Measurements from ENCODE around the gene SAMD14. TPM values are rescaled to one million over a fixed set of nuclear protein-coding genes. Genes with fewer than 3 reads are reported as not detected.

The SAMD14 gene
- polyA plus RNA-seq: under 1 TPM; 0.37 to 0.44 TPM

DNA sequence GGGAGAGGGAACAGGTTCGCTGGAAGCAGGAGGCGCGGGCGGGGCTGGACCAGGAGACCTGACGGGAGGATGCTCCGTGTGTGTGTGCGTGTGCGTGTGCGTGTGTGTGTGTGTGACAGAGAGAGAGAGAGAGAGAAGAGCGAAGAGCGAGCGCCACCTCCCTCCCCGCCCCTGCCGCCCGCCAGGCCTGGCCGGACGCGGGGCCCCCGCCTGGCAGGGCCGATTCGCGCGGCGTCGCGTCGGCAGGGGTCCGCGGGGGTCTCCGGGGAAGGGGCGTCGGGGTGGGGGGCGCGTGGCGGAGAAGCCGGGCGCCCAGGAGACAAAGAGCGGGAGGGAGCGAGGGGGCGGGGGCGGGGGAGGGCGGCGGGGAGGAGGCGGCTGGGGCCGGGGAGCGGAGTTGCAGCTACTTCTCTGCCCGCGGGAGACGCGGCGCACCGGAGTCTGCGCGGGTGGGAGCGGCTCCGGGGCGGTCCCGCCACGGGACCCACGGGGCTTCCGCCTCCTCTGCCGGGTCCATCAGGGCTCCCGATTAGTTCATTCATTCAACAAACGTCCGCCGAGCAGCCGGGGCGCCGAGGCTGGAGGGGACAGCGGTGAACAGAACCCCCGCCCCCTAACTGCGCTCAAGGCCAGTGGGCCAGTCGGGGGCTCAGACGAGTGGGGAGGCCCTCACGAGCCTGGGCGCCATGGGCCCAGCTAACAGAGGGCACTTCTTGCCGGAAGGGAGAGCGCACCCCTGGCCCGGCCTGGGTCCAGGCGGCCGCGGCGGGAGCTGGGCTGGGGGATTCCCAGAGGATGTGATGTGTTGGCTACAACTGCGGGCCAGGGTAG lies at the start of gene SAMD14:
Gene SAMD14, minus strand, starts transcription at position 433 of the 831 bp plus-strand sequence. CDS start 5,201 bp downstream, outside the sequence.
- Histone ChIP-seq H3K9me3 (ENCODE audit: control insufficient read depth in 2 of 2, insufficient read depth in 1 of 2, low read depth in 1 of 2, low read length in 1 of 2) (no peaks in the 10 kb centered on the region), H3K27ac (ENCODE audit: low read depth in 2 of 2, low read length in 1 of 2) (no peak within 1 kb of the TSS), H3K27me3 (ENCODE audit: control insufficient read depth in 1 of 2, insufficient read depth in 2 of 2, low read length in 2 of 2) (no peaks in the 10 kb centered on the region), H3K4me1 (ENCODE audit: control insufficient read depth in 2 of 2, insufficient read depth in 2 of 2, low read length in 1 of 2) (peaks cover 0 to 3% of the 10 kb centered on the region in 2 donors), H3K4me3 (ENCODE audit: low read depth in 1 of 2, low read length in 2 of 2) (peak within 1 kb of the TSS; percentile 19 to 23), H3K36me3 (ENCODE audit: control insufficient read depth in 2 of 2, insufficient read depth in 2 of 2, low read length in 1 of 2) (peaks cover 0 to 10% of the 10 kb centered on the region in 2 donors)
- 1% methylated on average over 41 to 84 of the region's 84 CpGs for WGBS, 2 donors

DNA sequence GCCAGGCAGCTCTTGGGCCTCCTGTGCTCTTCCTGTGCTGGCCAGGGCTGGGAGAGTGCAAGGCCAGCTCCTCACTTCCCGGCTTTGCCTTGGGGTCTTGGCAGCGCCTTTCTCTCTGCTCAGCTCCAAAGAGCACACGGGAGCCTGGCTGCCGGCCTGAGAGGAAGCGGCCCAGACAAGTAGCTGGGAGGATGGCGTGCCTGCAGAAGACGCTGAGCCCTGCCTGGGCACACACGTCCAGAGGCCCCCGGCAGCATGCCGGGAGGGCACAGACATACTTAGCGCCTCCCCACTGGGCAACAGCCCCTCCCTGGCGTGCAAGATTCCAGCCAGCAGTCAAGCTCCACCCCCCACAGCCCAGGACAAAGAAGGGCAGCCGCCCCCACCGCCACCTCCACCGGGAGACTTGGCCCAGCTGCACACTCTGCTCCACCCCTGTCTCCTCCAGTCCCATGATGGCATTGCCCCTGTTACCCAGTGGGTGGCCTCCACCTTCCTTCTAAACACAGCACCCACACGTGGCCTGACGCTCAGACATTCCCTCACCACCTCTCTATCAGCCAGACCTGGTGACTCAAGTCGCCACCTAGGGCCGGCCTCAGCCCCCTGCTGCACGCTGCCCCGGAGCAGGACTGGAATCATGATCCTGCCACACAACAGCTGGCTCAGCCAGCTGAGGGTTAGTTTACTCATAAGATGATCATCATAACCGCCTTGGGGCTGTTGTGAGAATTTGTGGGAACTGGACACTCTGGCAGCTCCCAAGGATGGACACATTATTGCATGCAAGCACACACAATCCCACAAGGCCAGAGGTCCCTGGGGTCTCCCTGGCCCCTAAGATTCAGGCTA lies 48.2 kb upstream of the SAMD14 start:
- no peaks in the 10 kb centered on the region for H3K27me3 ChIP-seq (ENCODE audit: control insufficient read depth in 1 of 2, insufficient read depth in 2 of 2, low read length in 2 of 2)
- H3K4me1 ChIP-seq (ENCODE audit: control insufficient read depth in 2 of 2, insufficient read depth in 2 of 2, low read length in 1 of 2): peaks cover 4 to 19% of the 10 kb centered on the region in 2 donors
- no peak overlapping the region for H3K4me3 ChIP-seq (ENCODE audit: low read depth in 1 of 2, low read length in 2 of 2)
- no peaks in the 10 kb centered on the region for H3K9me3 ChIP-seq (ENCODE audit: control insufficient read depth in 2 of 2, insufficient read depth in 1 of 2, low read depth in 1 of 2, low read length in 1 of 2)
- H3K36me3 ChIP-seq (ENCODE audit: control insufficient read depth in 2 of 2, insufficient read depth in 2 of 2, low read length in 1 of 2): no peaks in the 10 kb centered on the region
- H3K27ac ChIP-seq (ENCODE audit: low read depth in 2 of 2, low read length in 1 of 2): peak overlapping the region; percentile 83 to 86
- WGBS, 2 donors: 9 to 10% methylated on average over 22 of the region's 22 CpGs

DNA sequence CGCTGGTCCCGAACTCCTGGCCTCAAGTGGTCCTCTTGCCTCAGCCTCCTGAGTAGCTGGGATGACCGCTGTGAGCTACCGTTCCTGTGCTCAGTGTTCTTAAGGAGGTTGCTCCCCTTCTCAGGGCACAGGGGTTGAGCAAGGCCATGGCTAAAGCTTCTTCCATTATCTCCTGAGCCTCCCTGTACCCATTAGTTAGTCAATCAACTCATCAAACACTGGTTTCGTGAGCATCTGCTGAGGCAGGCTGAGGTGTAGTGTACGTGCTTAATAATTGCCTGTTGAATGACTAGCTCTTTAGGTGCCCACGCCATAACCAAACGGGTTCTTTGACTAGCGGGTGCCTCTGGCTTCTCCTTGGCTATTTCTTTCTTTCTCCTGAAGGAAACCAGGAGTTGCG lies 47.5 kb upstream of the SAMD14 start:
- 61 to 70% methylated on average over 10 of the region's 10 CpGs for WGBS, 2 donors
- Histone ChIP-seq H3K36me3 (ENCODE audit: control insufficient read depth in 2 of 2, insufficient read depth in 2 of 2, low read length in 1 of 2) (no peaks in the 10 kb centered on the region), H3K27ac (ENCODE audit: low read depth in 2 of 2, low read length in 1 of 2) (peak overlapping the region; percentile 83 to 86), H3K4me3 (ENCODE audit: low read depth in 1 of 2, low read length in 2 of 2) (no peak overlapping the region), H3K4me1 (ENCODE audit: control insufficient read depth in 2 of 2, insufficient read depth in 2 of 2, low read length in 1 of 2) (peaks cover 4 to 19% of the 10 kb centered on the region in 2 donors), H3K27me3 (ENCODE audit: control insufficient read depth in 1 of 2, insufficient read depth in 2 of 2, low read length in 2 of 2) (no peaks in the 10 kb centered on the region), H3K9me3 (ENCODE audit: control insufficient read depth in 2 of 2, insufficient read depth in 1 of 2, low read depth in 1 of 2, low read length in 1 of 2) (no peaks in the 10 kb centered on the region)

DNA sequence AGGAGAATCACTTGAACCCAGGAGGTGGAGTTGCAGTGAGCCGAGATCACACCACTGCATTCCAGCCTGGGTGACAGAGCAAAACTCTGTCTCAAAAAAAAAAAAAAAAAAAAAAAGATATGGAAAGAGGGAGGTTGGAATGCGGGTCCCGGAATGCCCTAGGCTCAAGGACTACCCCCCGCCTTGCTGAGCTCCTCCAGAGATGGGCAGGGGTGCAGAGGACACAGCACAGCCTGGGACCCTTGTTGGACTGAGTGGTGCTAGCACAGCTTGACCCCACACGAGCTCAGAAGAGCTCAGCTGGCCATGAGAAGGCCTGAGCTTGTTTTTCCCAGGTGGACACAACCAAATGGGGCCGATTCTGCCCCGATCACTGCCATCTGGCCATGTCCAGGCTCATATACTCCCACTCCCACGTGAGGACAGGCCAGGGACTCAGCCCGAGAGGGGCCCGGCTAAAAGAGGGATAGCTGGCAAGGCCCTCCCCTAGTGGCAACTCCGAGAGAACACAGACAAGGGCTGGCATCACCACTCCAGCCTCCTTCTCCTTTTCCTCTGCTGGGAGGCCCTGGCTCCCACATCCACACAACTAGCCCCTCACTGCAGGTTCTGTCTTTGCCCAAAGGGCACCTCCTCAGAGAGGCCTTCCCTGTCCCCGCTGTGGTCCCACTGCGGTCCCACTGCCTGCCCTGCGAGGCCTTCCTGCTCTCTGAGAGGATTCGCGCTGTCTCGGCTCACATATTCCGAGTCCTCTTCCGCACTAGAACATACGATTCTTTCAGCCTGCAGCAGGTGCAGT lies 46.8 kb upstream of the SAMD14 start:
- 87 to 90% methylated on average over 20 of the region's 20 CpGs for WGBS, 2 donors
- H3K36me3 ChIP-seq (ENCODE audit: control insufficient read depth in 2 of 2, insufficient read depth in 2 of 2, low read length in 1 of 2): no peaks in the 10 kb centered on the region
- peak overlapping the region; percentile 83 to 86 for H3K27ac ChIP-seq (ENCODE audit: low read depth in 2 of 2, low read length in 1 of 2)
- H3K4me1 ChIP-seq (ENCODE audit: control insufficient read depth in 2 of 2, insufficient read depth in 2 of 2, low read length in 1 of 2): peaks cover 4 to 16% of the 10 kb centered on the region in 2 donors
- no peaks in the 10 kb centered on the region for H3K27me3 ChIP-seq (ENCODE audit: control insufficient read depth in 1 of 2, insufficient read depth in 2 of 2, low read length in 2 of 2)
- H3K9me3 ChIP-seq (ENCODE audit: control insufficient read depth in 2 of 2, insufficient read depth in 1 of 2, low read depth in 1 of 2, low read length in 1 of 2): no peaks in the 10 kb centered on the region
- no peak overlapping the region for H3K4me3 ChIP-seq (ENCODE audit: low read depth in 1 of 2, low read length in 2 of 2)

DNA sequence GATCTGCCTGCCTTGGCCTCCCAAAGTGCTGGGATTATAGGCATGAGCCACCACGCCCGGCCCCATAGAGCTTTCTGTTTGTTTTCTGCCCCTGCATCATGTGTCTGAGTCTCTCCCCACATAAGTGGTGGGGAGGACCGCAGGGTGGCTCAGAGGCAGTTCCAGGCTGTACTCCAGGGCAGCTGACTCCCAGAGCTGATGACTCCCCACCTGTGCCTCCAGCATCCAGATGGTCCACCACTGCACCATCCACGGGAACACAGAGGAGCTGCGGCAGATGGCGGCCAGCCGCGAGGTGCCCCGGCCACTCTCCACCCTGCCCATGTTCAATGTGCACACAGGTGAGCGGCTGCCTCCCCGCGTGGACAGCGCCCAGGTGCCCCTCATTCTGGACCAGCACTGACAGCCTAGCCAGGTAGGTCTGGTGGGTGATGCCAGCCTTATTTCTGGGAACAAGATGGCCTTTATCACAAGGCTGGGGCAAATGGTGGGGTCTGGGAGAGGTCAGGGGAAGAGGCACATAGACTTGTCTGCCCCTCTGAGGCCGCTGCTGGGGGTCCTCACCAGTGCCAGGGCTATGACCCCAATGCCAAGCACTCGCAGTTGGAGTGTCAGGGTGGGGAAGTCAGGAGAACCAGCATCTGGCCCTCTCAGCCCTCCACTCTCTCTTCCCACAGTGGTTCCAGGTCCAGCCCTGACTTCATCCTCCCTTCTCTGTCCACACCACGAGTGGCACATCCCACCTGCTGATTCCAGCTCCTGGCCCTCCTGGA lies 45.3 kb upstream of the SAMD14 start:
- Histone ChIP-seq H3K27ac (ENCODE audit: low read depth in 2 of 2, low read length in 1 of 2) (peak overlapping the region in 1 of 2 donors; percentile 40), H3K4me3 (ENCODE audit: low read depth in 1 of 2, low read length in 2 of 2) (no peak overlapping the region), H3K4me1 (ENCODE audit: control insufficient read depth in 2 of 2, insufficient read depth in 2 of 2, low read length in 1 of 2) (peaks cover 4 to 13% of the 10 kb centered on the region in 2 donors), H3K36me3 (ENCODE audit: control insufficient read depth in 2 of 2, insufficient read depth in 2 of 2, low read length in 1 of 2) (no peaks in the 10 kb centered on the region), H3K9me3 (ENCODE audit: control insufficient read depth in 2 of 2, insufficient read depth in 1 of 2, low read depth in 1 of 2, low read length in 1 of 2) (no peaks in the 10 kb centered on the region), H3K27me3 (ENCODE audit: control insufficient read depth in 1 of 2, insufficient read depth in 2 of 2, low read length in 2 of 2) (no peaks in the 10 kb centered on the region)
- WGBS, 2 donors: 77 to 87% methylated on average over 16 of the region's 16 CpGs

DNA sequence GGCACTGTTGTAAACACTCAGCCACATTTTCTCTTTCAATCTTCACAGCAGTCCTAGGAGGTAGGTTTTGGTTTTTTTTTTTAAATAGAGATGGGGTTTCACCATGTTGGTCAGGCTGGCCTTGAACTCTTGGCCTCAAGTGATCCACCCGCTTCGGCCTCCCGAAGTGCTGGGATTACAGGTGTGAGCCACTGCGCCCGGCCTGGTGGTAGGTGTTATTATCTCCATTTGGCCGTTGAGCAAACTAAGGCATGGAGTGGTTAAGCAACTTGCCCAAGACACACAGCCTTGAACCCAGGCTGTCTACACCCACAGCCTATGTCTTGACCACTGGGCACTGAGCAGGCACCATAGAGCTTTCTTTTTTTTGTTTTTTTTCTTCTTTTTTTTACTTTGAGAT lies 44.5 kb upstream of the SAMD14 start:
- Histone ChIP-seq H3K4me1 (ENCODE audit: control insufficient read depth in 2 of 2, insufficient read depth in 2 of 2, low read length in 1 of 2) (peaks cover 4 to 13% of the 10 kb centered on the region in 2 donors), H3K27me3 (ENCODE audit: control insufficient read depth in 1 of 2, insufficient read depth in 2 of 2, low read length in 2 of 2) (no peaks in the 10 kb centered on the region), H3K36me3 (ENCODE audit: control insufficient read depth in 2 of 2, insufficient read depth in 2 of 2, low read length in 1 of 2) (no peaks in the 10 kb centered on the region), H3K4me3 (ENCODE audit: low read depth in 1 of 2, low read length in 2 of 2) (no peak overlapping the region), H3K9me3 (ENCODE audit: control insufficient read depth in 2 of 2, insufficient read depth in 1 of 2, low read depth in 1 of 2, low read length in 1 of 2) (no peaks in the 10 kb centered on the region), H3K27ac (ENCODE audit: low read depth in 2 of 2, low read length in 1 of 2) (no peak overlapping the region)
- WGBS, 2 donors: 78 to 79% methylated on average over 6 of the region's 6 CpGs

DNA sequence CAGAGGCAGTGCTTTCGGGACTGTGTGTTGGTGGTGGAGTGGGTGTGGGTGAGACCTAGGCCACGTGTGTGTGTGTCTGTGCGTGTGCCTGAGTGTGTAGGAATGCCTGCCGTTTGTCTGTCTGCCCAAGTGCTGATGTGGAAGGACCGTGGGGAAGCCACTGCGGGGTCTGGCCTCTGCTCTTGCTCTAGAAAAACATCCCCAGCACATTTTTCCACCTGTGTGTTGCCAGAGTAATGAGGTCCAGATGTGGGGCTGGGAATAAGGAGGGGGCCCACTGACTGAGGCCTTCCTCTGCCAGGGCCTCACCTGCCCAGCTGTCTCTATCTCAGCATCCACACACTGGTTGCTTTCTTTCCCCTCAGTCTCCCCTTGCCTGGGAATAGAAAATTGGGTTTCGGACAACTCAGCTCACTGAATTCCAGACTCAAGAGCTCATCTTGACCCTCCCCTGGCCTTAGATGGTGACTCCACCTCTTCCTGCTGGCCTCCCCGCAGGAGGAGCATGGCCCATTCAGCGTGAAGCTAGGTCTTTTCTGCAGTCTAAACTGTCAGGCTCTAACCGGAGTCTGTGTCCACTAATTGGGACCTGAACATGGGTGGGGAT lies 43.5 kb upstream of the SAMD14 start:
- 59 to 70% methylated on average over 10 of the region's 10 CpGs for WGBS, 2 donors
- Histone ChIP-seq H3K36me3 (ENCODE audit: control insufficient read depth in 2 of 2, insufficient read depth in 2 of 2, low read length in 1 of 2) (no peaks in the 10 kb centered on the region), H3K4me1 (ENCODE audit: control insufficient read depth in 2 of 2, insufficient read depth in 2 of 2, low read length in 1 of 2) (peaks cover 4 to 16% of the 10 kb centered on the region in 2 donors), H3K4me3 (ENCODE audit: low read depth in 1 of 2, low read length in 2 of 2) (no peak overlapping the region), H3K9me3 (ENCODE audit: control insufficient read depth in 2 of 2, insufficient read depth in 1 of 2, low read depth in 1 of 2, low read length in 1 of 2) (no peaks in the 10 kb centered on the region), H3K27me3 (ENCODE audit: control insufficient read depth in 1 of 2, insufficient read depth in 2 of 2, low read length in 2 of 2) (no peaks in the 10 kb centered on the region), H3K27ac (ENCODE audit: low read depth in 2 of 2, low read length in 1 of 2) (peak overlapping the region; percentile 63 to 68)

DNA sequence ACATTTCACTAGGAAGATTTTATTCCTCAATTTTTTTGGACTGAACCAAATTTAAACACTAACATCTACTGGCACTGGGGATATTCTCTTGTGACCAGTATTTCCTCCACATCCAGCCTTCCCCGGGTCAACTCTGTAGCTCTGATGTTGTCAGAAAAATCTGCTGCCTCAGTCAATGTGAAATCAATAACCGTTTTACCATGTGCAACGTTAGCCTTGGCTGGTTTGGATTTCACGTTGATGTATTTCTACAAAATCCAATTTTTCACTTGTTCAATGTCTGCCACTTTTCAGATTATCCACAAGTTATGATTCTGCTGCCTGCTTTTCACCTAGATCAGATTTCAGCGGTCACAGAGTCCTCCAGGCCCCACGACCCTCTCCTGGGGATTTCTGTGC lies 43.0 kb upstream of the SAMD14 start:
- Histone ChIP-seq H3K9me3 (ENCODE audit: control insufficient read depth in 2 of 2, insufficient read depth in 1 of 2, low read depth in 1 of 2, low read length in 1 of 2) (no peaks in the 10 kb centered on the region), H3K27ac (ENCODE audit: low read depth in 2 of 2, low read length in 1 of 2) (peak overlapping the region; percentile 63 to 68), H3K4me1 (ENCODE audit: control insufficient read depth in 2 of 2, insufficient read depth in 2 of 2, low read length in 1 of 2) (peaks cover 3 to 12% of the 10 kb centered on the region in 2 donors), H3K27me3 (ENCODE audit: control insufficient read depth in 1 of 2, insufficient read depth in 2 of 2, low read length in 2 of 2) (no peaks in the 10 kb centered on the region), H3K4me3 (ENCODE audit: low read depth in 1 of 2, low read length in 2 of 2) (no peak overlapping the region), H3K36me3 (ENCODE audit: control insufficient read depth in 2 of 2, insufficient read depth in 2 of 2, low read length in 1 of 2) (no peaks in the 10 kb centered on the region)
- WGBS, 2 donors: 64 to 69% methylated on average over 6 of the region's 6 CpGs

All from esophagus (tissue), 2 donors.